Measurements from ENCODE around the gene ZNF865. TPM values are rescaled to one million over a fixed set of nuclear protein-coding genes. Genes with fewer than 3 reads are reported as not detected.

ZNF865 gene
- total and polyA plus RNA-seq, 10 of the 15 experiments (the other 5 are each of a cell fraction or from before 2014, with no cell fraction given), result 0.02 to 18.3 (median 0.90) TPM

- Histone ChIP-seq H3K9me3 (replicated peaks; ENCODE audit: control insufficient read depth, insufficient read depth, low read length) (peaks cover 2% of the 10 kb centered on the region; the same call in 2 of the 3 replicates), H3K4me2 (ENCODE audit: control insufficient read depth, insufficient read depth) (no peak overlapping the region), H3K9ac (ENCODE audit: control insufficient read depth, insufficient read depth, low read length) (no peak overlapping the region), H3K79me2 (ENCODE audit: control insufficient read depth, insufficient read depth, low read length) (no peaks in the 10 kb centered on the region), H3K4me3 (no peak overlapping the region), H3K27me3 (replicated peaks in 1 of 2; ENCODE audit: control insufficient read depth in 2 of 2, insufficient read depth in 2 of 2, low read length in 1 of 2) (no peaks in the 10 kb centered on the region), H2AFZ (ENCODE audit: control insufficient read depth, low read depth, low read length) (no peak overlapping the region), H3K36me3 (ENCODE audit: control insufficient read depth in 2 of 2, insufficient read depth in 2 of 2, low read length in 1 of 2) (peaks cover 0 to 8% of the 10 kb centered on the region in 2 experiments; a peak in 1 of 4 replicates), H4K20me1 (ENCODE audit: control insufficient read depth, insufficient read depth) (no peaks in the 10 kb centered on the region), H3K27ac (ENCODE audit: control insufficient read depth, insufficient read depth) (no peak overlapping the region), H3K4me1 (ENCODE audit: control insufficient read depth, insufficient read depth, low read length) (no peaks in the 10 kb centered on the region)
- ATAC-seq (no peak), FAIRE-seq (no peak), DNase-seq (ENCODE audit: low read depth, low spot score) (no peak)
- in situ Hi-C loops (cut with MboI), result no loop called here
- no peak for TF ChIP-seq KLF5 (IDR thresholded peaks at IDR 0.05; ENCODE audit: partially characterized antibody)
- TF ChIP-seq MLLT1 (IDR thresholded peaks at IDR 0.05), result peak; percentile 74
- TF ChIP-seq TBL1XR1 (IDR thresholded peaks at IDR 0.05; ENCODE audit: low read depth, low read length), result no peak
- no peak for TF ChIP-seq ZNF687 (IDR thresholded peaks at IDR 0.05)
- no peak for TF ChIP-seq NFYA (IDR thresholded peaks at IDR 0.05; ENCODE audit: borderline replicate concordance, low read depth, low read length)
- TF ChIP-seq SRF (IDR thresholded peaks at IDR 0.05; ENCODE audit: low read depth in 2 of 2, low read length in 2 of 2), result peak in 1 of 2 experiments; percentile 47; a peak in 1 of 4 replicates
- POLR2A ChIA-PET, result no interaction called here
- CTCF ChIA-PET, result no interaction called here
- RAD21 ChIA-PET (ENCODE audit: unreplicated experiment), result no interaction called here
- intact Hi-C loops (cut with micrococcal nuclease; ENCODE audit: unreplicated experiment), result no loop called here
- no TSS peak for BruUV-seq (replicated peaks)
- SMC1A ChIA-PET (ENCODE audit: uncharacterized antibody, unreplicated experiment), result no interaction called here
- 88% methylated on average over 4 of the region's 4 CpGs for WGBS (ENCODE audit: insufficient coverage, insufficient replicate concordance, low lambda C conversion rate, missing lambda C conversion rate)
These were observed 10.4 kb upstream of the ZNF865 start for GRCh38 chr19:55594996-55595545.
